Stimulated activated CD4-positive, alpha-beta T cell treated with anti-CD3 and anti-CD28 coated beads, Interleukin-2, amount 100 ng/mL, for 48 hours (primary cell): ENCODE data around the gene OR4F15.
"Not testable (repeated sequence)": the region's sequence is repeated elsewhere in the genome, so short reads cannot be mapped to it uniquely, and the experiment has no call there.

Experiments used
- DNase-seq, 2 donors: peaks; one replicate each; pipeline ENCODE4 v3.0.0-alpha.2; 2020

Gene OR4F15, protein sequence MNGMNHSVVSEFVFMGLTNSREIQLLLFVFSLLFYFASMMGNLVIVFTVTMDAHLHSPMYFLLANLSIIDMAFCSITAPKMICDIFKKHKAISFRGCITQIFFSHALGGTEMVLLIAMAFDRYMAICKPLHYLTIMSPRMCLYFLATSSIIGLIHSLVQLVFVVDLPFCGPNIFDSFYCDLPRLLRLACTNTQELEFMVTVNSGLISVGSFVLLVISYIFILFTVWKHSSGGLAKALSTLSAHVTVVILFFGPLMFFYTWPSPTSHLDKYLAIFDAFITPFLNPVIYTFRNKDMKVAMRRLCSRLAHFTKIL

DNA sequence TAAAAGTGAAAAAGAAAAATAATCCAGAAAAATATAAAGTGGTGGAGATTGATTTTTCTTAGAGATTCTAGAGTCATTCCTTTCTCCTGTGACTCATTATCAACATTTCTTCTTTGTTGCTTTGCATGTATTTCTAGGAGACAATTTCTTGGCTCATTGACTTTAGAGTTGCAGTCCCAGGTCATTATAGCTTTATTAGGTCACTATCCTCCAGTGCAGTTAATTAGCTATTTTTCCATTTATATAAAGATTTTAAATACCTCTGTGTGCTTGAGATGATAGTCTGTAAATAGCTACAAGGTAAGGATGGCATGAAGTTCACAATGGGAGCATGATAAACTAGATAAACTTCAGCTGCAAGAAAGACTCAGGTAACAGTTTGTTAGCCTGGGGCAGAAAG is at the start of gene OR4F15:
TSS of gene OR4F15 (plus strand) at position 301 of the 400 bp plus-strand sequence. CDS start 5,985 bp downstream, outside the sequence.
- DNase-seq: no peak

DNA sequence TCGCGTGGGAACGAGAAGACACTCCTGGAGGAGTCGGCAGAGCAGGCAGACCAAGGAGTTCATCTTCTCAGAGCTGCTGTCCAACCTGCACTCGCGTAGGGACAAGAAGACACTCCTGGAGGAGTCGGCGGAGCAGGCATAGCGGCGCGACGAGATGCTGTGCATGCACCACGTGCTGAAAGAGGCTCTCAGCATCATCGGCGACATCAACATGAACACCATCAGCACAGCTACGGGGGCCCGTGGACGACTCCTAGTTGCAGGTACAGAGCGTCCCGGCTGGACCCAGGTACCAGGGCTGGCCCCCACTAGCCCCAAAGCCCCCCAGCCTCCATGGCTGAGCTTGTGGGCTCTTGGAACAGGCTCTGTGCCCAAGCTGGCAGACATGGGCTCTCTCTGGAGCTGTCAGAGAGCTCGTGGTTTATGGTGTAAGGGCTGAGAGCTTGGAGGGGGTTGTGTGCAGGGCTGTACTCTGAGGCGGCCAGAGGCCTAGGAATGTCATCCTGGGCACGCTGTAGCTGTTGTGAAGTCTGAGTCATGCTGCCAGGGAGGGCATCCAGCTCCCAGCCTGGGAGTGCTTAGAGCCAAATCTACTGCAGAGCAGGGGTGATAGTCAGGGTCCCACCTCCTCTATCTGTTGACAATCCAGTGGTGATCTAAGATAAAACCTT is 47.2 kb upstream of the OR4F15 start:
- DNase-seq: not testable (repeated sequence)

DNA sequence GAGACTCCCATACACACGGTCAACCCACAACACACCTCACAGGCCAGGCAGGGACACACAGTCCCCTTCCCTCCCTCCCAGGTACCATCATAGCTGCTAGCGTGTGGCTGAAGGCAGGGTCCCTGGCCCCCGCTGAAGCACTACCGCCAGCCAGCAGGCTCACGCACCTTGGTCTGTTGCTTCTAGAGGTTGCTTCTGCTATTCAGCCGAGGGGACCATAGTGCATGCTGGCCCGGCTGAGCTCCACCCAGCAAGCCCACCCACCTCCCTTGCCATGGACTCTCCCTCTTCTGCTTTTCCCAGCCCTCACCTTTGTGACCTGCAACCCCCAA is 46.7 kb upstream of the OR4F15 start:
- DNase-seq: not testable (repeated sequence)

DNA sequence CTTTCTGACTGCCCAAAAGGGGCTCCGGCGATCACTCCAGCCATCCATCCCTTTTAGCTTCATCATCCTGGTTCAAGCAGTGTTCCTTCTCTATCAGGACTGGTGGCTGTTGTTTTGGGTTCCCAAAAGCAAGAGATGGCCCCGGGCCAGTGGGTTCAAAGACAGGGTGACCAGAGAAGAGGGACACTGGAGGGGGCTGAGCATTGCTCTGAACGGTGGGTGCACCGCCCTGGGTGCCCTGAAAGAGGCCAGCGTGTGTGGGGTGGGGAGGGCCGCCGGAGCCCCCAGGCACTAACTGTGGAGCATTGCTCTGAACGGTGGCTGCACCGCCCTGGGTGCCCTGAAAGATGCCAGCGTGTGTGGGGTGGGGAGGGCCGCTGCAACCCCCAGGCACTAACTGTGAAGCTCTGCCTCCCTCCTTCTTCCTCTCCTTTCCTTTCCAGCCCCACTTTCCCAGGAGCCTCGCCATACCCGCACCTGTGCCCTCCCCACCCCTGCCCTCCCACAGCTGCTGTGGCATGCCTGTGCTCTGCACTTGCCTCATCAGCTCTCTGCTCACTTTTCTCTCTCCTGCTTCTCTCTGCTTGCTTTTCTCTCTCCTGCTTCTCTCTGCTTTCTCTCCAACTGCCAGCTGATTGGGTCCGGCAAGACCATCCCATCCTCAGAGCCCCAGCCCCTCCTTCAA is 46.1 kb upstream of the OR4F15 start:
- no peak for DNase-seq

DNA sequence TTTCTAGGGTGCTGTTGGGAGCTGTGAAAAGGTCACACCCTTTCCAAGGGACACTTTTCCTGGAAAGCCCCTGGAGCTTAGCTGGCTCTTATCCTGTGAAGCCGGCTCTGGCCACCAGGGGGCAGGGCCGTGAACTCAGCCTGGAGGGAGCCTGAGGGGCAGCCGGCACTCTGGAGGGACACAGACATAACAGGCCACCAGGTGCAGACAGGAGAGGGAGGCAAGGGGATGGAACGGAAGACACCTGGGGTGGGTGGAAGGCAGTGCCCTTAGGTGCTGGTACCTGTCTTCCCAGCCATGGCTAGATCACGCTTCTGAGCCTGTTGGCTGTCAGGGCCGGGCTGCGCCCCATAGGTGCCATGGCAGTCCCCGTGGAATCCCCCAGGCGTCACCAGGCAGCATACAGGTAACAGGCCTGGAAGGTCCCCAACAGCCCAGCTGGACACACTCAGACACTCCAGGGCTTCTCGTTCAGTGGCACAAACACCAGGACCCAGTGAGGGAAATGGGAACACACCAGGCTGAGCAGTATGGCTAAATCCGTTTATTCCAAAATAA is 44.8 kb upstream of the OR4F15 start:
- not testable (repeated sequence) for DNase-seq

DNA sequence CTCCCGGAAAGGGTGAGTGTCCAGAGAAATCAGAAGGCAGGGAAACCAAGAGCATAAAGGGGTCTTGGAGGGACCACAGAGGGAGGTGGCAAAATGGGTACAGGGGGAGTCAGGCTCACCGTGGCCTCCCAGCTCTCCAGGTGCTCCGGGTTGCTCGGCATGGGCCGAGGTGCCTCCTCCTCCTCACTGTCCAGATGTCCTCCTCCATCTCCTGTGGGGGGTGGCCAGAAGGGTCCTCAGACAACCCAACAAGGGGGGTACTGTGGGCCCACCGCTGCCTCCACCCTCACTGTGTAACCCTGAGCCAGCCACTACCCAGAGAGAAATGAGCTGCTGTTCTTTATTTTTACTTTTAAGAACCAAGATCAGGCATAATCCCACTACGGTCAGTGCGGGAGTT is 39.1 kb upstream of the OR4F15 start:
- no peak for DNase-seq

DNA sequence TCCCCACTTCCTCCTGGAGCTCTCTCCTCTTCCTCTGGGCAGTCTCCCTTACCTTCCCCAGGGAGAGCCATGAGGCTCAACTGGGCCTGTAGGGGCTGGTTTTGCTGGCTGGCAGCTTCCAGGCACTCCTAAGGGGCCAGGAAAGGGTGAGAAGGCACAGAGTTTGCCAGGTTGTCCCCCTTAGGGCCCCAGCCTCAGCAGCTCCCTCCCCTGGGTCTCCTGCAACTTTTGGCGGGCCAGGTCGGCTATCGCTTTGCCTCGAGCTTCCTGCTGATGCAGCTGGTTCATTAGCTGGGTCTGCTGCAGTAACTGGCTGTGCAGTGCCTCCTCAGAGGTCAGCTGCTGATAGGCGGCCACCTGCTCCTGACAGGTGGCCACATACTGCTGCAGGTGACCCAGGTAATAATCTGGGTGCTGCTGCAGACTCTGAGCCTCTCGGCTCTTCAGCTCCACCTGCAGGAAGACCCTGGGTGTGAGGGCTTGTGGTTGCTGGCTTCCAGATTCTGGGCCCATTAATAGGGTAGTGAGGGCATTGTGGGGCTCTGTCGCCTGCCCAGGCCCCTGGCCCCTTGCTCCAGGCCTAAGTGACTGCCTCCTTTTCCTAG is 38.4 kb upstream of the OR4F15 start:
- DNase-seq: no peak

DNA sequence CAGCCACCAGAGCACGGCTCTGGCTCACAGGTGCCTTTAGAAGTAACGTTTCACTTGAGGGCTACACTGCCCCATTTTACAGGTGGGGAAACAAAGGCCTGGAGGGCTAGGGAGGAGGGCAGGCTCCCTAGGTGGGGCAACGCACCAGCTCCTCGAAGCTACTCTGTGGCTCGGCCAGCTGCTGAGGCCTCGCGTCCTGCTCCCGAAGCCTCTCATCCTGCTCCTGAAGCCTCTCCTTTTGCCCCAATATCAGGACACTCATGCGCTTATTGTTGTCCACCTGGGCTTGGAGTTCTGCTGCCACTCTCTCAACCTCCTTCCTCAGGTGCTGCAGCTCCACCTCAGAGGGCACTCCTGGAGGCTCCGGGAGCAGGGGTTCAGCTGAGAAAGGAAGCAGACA is 36.9 kb upstream of the OR4F15 start:
- DNase-seq: no peak

DNA sequence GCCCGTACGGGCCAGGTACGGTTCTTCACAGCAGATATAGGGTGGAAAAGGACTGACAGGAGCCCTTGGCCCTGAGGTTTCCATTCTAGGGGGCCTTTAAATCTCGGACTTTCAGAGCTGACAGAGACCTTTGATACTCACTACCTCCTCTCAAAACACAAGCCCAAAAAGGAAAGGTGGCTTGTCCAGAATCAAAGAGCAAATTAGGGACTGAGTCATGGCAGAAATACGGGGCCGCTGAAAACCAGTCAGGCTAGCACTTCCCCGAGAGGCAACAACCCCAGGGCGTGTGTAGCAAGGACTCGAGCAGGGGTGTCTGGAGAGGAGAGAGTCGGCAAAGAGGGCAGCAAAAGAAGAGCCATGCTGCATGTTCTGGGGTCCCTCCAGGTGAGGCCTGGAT is 33.4 kb upstream of the OR4F15 start:
- not testable (repeated sequence) for DNase-seq

DNA sequence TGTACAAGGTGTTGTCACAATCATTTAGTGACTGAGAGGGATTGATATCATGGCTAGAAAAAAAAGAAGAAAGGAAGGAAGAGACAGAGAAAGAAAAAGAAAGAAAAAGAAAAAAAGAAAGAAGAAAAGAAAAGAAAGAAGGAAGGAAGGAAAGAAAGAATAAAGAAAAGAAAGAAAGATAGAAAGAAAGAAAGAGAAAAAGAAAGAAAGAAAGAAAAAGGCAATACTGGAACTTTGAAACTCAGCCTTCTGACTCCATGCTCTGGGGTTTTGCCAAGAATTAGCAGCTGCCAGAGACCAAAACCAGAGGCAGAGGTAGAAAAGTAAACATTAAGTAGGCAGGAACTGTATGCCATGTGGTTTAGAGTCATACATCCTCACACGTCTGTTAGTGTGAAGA is 31.8 kb upstream of the OR4F15 start:
- DNase-seq: not testable (repeated sequence)

DNA sequence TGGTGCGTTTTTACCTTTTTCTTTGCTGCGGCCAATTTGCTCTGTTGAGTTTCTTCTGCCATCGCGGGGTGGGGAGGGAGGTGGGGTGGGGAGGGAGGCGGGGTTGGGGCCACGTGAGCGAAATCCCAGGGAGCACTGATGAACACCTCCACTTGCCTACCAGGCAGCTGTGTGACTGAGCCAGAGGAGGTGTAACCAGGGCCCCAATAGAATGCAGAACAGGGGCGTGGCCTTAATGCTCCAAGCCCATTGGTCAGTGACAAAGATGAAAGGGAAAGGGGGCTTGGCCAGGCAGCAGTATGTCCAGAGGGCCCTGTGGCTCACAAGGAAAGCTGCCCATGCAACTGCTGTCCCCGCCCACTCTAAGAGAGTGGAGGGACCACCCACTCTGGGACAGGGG is 30.1 kb upstream of the OR4F15 start:
- no peak for DNase-seq

DNA sequence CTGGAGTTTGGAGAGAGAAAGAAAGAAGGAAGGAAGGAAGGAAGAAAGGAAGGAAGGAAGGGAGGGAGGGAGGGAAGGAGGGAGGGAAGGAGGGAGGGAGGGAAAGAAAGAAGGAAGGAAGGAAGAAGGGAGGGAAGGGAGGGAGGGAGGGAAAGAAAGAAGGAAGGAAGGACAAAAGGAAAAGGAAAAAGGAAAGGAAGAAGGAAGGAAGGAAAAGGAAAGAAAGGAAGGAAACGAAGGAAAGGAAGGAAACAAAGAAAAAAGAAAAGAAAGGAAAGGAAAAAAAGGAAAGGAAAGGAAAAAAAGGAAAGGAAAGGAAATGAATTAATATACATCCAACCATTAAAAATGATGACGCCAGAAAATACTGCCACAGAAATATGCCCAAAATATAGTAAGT is 27.4 kb upstream of the OR4F15 start:
- DNase-seq: no peak

DNA sequence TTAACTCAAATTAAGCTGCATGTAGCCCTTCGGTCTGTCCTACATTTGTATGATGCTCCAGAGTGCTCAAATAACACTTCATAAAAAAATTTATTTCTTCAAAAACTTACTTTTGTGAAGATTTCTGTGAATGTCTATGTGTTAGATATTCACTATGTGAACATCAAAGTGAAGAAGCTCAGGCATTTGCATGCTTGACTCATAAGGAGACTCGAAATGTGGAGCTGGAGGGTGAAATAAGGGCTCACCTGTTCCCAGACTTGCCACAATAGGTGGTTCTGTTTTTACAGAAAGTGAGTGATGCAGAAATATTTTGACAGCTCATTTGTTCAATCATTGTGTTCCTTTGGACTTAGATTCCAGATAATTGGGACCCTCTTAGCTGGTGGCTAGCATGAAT is 25.6 kb upstream of the OR4F15 start:
- not testable (repeated sequence) for DNase-seq

DNA sequence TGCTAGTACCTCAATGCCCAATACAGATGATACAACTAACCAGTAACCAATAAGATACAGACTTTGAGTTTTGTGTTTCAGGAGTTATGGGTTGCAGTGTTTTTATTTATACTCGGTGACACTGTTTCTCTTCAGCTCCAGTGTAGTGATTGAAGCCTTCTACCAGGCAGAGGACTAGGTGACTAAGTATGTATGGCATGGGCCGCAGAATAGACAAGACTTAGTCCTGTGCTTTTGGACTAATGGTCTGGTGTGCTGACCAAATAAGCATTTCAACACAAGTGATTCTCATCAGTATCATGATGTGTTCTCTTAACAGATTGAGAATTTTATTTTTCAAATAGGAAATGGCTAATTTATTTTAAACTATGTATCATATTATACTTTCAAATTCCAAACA is 24.0 kb upstream of the OR4F15 start:
- DNase-seq: not testable (repeated sequence)

DNA sequence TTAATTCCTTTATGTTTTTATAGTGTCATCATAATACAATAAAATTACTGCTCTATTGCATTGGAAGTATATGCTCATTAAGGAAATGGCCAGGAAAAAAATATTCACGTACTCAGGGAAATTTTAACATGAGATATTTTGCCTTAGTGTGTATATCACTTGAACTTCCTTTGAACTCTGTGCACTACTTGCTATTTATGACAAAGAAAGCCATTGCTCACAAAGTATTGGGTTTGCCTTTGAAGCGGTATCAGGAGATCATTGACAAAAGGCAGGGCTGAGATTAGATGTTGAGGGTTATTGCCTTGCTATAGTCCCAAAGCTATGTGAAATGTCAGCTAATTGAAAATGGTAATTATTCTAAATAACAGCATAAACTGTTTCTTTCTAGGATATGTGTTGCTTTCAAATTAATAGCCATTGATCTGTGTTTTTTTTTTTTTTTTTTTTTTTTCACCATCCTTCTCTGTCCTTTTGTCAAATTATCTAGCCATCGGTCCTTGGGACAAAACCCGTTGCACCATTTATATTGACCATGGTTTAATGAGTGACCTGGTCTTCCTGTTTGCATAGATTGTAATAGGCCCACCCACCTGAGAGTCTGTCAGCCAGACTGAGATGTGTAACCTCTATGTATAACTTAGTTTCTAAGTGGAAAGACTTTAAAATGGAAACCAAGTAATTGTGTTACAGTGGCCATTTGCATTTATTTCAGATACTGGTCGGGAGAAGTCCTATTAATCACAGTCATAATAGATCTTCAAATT is 23.3 kb upstream of the OR4F15 start:
- not testable (repeated sequence) for DNase-seq

DNA sequence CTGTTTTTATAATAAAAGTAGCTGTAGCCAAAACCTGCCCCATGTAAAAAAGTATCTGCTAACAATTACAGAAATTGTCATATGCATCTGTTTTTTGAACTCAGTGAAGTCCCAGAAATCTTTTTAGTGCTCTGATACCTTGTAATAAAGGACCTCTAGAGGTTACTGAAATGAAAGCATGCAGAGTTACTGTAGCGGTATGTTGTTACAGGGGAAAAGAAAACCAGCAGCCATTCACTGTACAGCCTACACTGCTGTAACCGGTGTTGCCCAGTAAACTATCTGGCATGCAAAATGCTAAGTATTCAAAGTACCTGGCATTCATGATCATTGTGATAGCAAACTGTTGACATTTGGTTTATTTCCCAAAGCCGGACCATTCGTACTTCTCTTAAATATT is 21.3 kb upstream of the OR4F15 start:
- not testable (repeated sequence) for DNase-seq

DNA sequence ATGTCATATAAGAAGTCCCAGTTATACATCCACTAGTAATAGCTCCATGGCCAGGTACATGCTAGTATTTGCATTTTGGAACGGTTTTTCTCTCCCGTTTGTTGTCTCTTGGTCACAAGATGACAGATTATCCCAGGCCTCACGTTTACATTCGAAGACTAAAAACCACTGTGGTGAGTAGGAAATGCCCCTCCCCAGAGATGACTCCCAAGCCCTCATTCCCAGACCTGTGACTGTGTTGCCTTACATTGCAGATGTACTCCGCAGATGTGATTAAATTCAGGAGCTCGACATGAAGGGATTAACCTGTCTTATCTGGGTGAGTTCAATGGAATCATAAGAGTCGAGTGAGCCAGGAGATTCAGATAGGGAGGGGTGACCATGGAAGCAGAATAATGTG is 18.0 kb upstream of the OR4F15 start:
- DNase-seq: not testable (repeated sequence)

DNA sequence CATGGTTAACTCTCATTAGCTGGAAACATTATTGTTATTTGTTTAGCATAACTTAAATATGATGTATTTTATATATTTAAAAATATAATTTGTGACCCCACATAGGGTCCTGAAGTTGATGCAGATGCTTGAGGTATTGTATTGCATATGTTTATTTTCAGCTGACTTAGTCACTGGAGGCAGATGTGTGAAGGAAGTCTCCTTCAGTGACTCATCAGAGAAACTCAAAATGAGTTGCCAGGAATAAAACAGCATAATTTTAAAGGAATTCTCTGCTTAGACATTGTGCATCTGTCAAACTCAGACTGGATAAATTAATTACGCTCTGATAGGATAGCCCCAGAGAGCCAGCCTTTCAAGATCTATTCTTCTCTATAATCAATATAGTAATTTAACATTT is 16.5 kb upstream of the OR4F15 start:
- DNase-seq: no peak

DNA sequence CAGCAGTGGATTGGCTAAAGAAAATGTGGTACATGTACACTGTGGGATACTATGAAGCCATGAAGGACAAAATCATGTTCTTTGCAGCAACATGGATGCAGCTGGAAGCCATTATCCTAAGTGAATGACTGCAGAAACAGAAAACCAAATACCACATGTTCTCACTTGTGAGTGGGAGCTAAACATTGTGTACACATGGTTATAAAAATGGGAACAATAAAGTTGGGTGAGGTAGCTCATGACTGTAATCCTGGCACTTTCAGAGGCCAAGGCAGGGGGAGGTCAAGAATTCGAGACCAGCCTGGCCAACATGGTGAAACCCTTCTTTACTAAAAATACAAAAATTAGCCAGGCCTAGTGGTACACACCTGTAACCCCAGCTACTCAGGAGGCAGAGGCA is 12.3 kb upstream of the OR4F15 start:
- DNase-seq: no peak

DNA sequence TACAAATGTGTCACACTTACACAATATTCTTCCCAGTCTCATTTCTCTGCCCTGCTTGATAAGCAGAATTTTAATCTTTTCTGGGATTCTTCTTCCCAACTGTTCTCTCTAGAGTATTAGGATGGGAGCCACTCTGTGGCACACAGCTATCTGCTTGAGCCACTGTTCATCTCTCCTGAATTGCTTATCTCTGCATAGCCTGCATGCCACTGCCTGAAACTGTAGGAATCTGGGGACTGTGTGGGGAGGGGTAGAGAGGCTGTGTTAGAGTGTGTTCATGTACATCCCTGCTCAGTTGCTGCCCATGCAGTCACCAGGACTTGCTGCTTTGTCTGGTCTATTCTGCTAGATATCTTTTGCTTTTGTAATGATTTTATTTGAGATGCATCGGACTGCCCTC is 11.0 kb upstream of the OR4F15 start:
- DNase-seq: no peak

DNA sequence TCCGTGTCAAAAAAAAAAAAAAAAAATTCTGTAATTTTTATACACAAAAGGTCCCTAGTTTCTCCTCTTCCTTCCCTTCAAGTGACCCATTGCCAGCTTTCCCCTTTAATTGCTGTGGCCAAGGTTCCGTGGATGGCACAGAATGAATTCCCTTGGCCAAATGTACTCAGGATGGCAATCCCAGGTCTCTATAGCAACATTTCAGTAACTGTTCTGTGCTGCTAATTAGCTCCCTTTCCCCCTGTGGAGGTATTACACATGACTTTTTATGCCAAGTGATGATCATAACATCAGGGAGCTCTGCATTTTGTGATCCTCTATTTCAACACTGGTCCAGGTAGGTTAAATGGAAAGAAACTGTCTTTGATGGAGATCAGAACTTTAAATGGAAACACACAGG is 8.8 kb upstream of the OR4F15 start, which contains the start of gene OR4F6:
TSS of gene OR4F6 (plus strand) at position 301 of the 400 bp plus-strand sequence. CDS start 2,211 bp downstream, outside the sequence.
- DNase-seq: no peak

DNA sequence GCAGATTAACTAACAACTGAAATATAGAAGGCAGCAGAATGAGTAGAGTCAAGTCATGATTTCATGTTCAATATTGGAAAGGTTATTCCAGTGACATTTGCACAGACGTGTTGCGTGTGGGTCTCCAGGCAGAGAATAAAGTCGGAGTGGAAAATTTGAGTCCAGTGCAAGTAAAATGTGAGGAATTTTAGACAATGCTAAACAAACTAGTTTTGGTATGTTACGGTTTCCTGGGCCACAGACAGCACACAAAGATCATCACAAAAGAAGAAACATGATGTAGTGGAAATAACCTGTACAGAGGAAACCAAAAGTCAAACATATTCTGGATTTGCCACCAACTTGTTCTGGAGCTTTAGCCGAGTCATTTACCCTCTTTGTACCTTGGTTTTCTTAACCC is 8.3 kb upstream of the OR4F15 start:
- DNase-seq: no peak
